Measurements from ENCODE around the gene GNG7. TPM values are rescaled to one million over a fixed set of nuclear protein-coding genes. Genes with fewer than 3 reads are reported as not detected.

Gene GNG7
- polyA plus RNA-seq, 4 donors = 0.99 to 3.5 (median 2.6) TPM; not detected in 1

- Histone ChIP-seq H3K27me3 (ENCODE audit: control insufficient read depth in 3 of 3, insufficient read depth in 3 of 3, low read length in 3 of 3) (no peaks in the 10 kb centered on the region), H3K27ac (ENCODE audit: low read depth in 1 of 3, low read length in 2 of 3) (no peak overlapping the region), H3K36me3 (ENCODE audit: control insufficient read depth in 3 of 3, insufficient read depth in 2 of 3, low read depth in 1 of 3, low read length in 3 of 3) (no peaks in the 10 kb centered on the region), H3K4me3 (ENCODE audit: low read depth in 1 of 3, low read length in 3 of 3) (no peak overlapping the region), H3K9me3 (ENCODE audit: control insufficient read depth in 2 of 2, insufficient read depth in 1 of 2, low read depth in 1 of 2, low read length in 1 of 2) (peaks cover 0 to 4% of the 10 kb centered on the region in 2 donors), H3K4me1 (ENCODE audit: control insufficient read depth in 3 of 3, insufficient read depth in 2 of 3, low read depth in 1 of 3, low read length in 2 of 3) (no peaks in the 10 kb centered on the region)
- FAIRE-seq (no peak), DNase-seq (no peak)
- WGBS, 3 donors = 83 to 89% (median 87%) methylated on average over 9 of the region's 9 CpGs
These were observed 36.0 kb downstream of the GNG7 start for GRCh38 chr19:2666344-2666994.

- FAIRE-seq (no peak), DNase-seq (no peak)
- Histone ChIP-seq H3K27ac (ENCODE audit: low read depth in 1 of 3, low read length in 2 of 3) (peak overlapping the region in 1 of 3 donors; percentile 54), H3K27me3 (ENCODE audit: control insufficient read depth in 3 of 3, insufficient read depth in 3 of 3, low read length in 3 of 3) (no peaks in the 10 kb centered on the region), H3K9me3 (ENCODE audit: control insufficient read depth in 2 of 2, insufficient read depth in 1 of 2, low read depth in 1 of 2, low read length in 1 of 2) (peaks cover 0 to 5% of the 10 kb centered on the region in 2 donors), H3K36me3 (ENCODE audit: control insufficient read depth in 3 of 3, insufficient read depth in 2 of 3, low read depth in 1 of 3, low read length in 3 of 3) (no peaks in the 10 kb centered on the region), H3K4me1 (ENCODE audit: control insufficient read depth in 3 of 3, insufficient read depth in 2 of 3, low read depth in 1 of 3, low read length in 2 of 3) (no peaks in the 10 kb centered on the region), H3K4me3 (ENCODE audit: low read depth in 1 of 3, low read length in 3 of 3) (no peak overlapping the region)
- 88 to 90% (median 89%) methylated on average over 11 of the region's 11 CpGs for WGBS, 3 donors
These were observed 37.4 kb downstream of the GNG7 start for GRCh38 chr19:2665103-2665502.

- Histone ChIP-seq H3K4me1 (ENCODE audit: control insufficient read depth in 3 of 3, insufficient read depth in 2 of 3, low read depth in 1 of 3, low read length in 2 of 3) (no peaks in the 10 kb centered on the region), H3K9me3 (ENCODE audit: control insufficient read depth in 2 of 2, insufficient read depth in 1 of 2, low read depth in 1 of 2, low read length in 1 of 2) (peaks cover 0 to 5% of the 10 kb centered on the region in 2 donors), H3K27ac (ENCODE audit: low read depth in 1 of 3, low read length in 2 of 3) (peak overlapping the region in 2 of 3 donors; percentile 16 to 59), H3K27me3 (ENCODE audit: control insufficient read depth in 3 of 3, insufficient read depth in 3 of 3, low read length in 3 of 3) (no peaks in the 10 kb centered on the region), H3K36me3 (ENCODE audit: control insufficient read depth in 3 of 3, insufficient read depth in 2 of 3, low read depth in 1 of 3, low read length in 3 of 3) (no peaks in the 10 kb centered on the region), H3K4me3 (ENCODE audit: low read depth in 1 of 3, low read length in 3 of 3) (no peak overlapping the region)
- 59 to 64% (median 61%) methylated on average over 17 to 18 of the region's 18 CpGs for WGBS, 3 donors
- FAIRE-seq (no peak), DNase-seq (no peak)
These were observed 38.4 kb downstream of the GNG7 start for GRCh38 chr19:2663920-2664571.

- FAIRE-seq = no peak
- 77 to 78% (median 77%) methylated on average over 4 of the region's 4 CpGs for WGBS, 3 donors
- no peaks in the 10 kb centered on the region for H3K4me1 ChIP-seq (ENCODE audit: control insufficient read depth in 3 of 3, insufficient read depth in 2 of 3, low read depth in 1 of 3, low read length in 2 of 3)
- H3K36me3 ChIP-seq (ENCODE audit: control insufficient read depth in 3 of 3, insufficient read depth in 2 of 3, low read depth in 1 of 3, low read length in 3 of 3) = no peaks in the 10 kb centered on the region
- no peak overlapping the region for H3K4me3 ChIP-seq (ENCODE audit: low read depth in 1 of 3, low read length in 3 of 3)
- no peak for DNase-seq
- H3K9me3 ChIP-seq (ENCODE audit: control insufficient read depth in 2 of 2, insufficient read depth in 1 of 2, low read depth in 1 of 2, low read length in 1 of 2) = peaks cover 0 to 5% of the 10 kb centered on the region in 2 donors
- H3K27ac ChIP-seq (ENCODE audit: low read depth in 1 of 3, low read length in 2 of 3) = no peak overlapping the region
- no peaks in the 10 kb centered on the region for H3K27me3 ChIP-seq (ENCODE audit: control insufficient read depth in 3 of 3, insufficient read depth in 3 of 3, low read length in 3 of 3)
These were observed 40.9 kb downstream of the GNG7 start for GRCh38 chr19:2661615-2662014.

GRCh38 chr19:2659856-2660432 lies 42.5 kb downstream of the GNG7 start:
- Histone ChIP-seq H3K27me3 (ENCODE audit: control insufficient read depth in 3 of 3, insufficient read depth in 3 of 3, low read length in 3 of 3) (no peaks in the 10 kb centered on the region), H3K4me1 (ENCODE audit: control insufficient read depth in 3 of 3, insufficient read depth in 2 of 3, low read depth in 1 of 3, low read length in 2 of 3) (no peaks in the 10 kb centered on the region), H3K36me3 (ENCODE audit: control insufficient read depth in 3 of 3, insufficient read depth in 2 of 3, low read depth in 1 of 3, low read length in 3 of 3) (no peaks in the 10 kb centered on the region), H3K9me3 (ENCODE audit: control insufficient read depth in 2 of 2, insufficient read depth in 1 of 2, low read depth in 1 of 2, low read length in 1 of 2) (peaks cover 0 to 5% of the 10 kb centered on the region in 2 donors), H3K27ac (ENCODE audit: low read depth in 1 of 3, low read length in 2 of 3) (no peak overlapping the region), H3K4me3 (ENCODE audit: low read depth in 1 of 3, low read length in 3 of 3) (no peak overlapping the region)
- WGBS, 3 donors = 80 to 81% (median 81%) methylated on average over 11 of the region's 11 CpGs
- FAIRE-seq (no peak), DNase-seq (no peak)

GRCh38 chr19:2656533-2656932 lies 46.0 kb downstream of the GNG7 start:
- FAIRE-seq (no peak), DNase-seq (no peak)
- Histone ChIP-seq H3K27me3 (ENCODE audit: control insufficient read depth in 3 of 3, insufficient read depth in 3 of 3, low read length in 3 of 3) (peaks cover 0 to 15% (median 0%) of the 10 kb centered on the region in 3 donors), H3K4me3 (ENCODE audit: low read depth in 1 of 3, low read length in 3 of 3) (no peak overlapping the region), H3K27ac (ENCODE audit: low read depth in 1 of 3, low read length in 2 of 3) (no peak overlapping the region), H3K9me3 (ENCODE audit: control insufficient read depth in 2 of 2, insufficient read depth in 1 of 2, low read depth in 1 of 2, low read length in 1 of 2) (peaks cover 0 to 2% of the 10 kb centered on the region in 2 donors), H3K36me3 (ENCODE audit: control insufficient read depth in 3 of 3, insufficient read depth in 2 of 3, low read depth in 1 of 3, low read length in 3 of 3) (no peaks in the 10 kb centered on the region), H3K4me1 (ENCODE audit: control insufficient read depth in 3 of 3, insufficient read depth in 2 of 3, low read depth in 1 of 3, low read length in 2 of 3) (no peaks in the 10 kb centered on the region)
- WGBS, 3 donors = 73 to 84% (median 83%) methylated on average over 9 of the region's 9 CpGs

GRCh38 chr19:2653710-2654707 lies 48.5 kb downstream of the GNG7 start:
- DNase-seq = no peak
- no peaks in the 10 kb centered on the region for H3K4me1 ChIP-seq (ENCODE audit: control insufficient read depth in 3 of 3, insufficient read depth in 2 of 3, low read depth in 1 of 3, low read length in 2 of 3)
- no peak overlapping the region for H3K27ac ChIP-seq (ENCODE audit: low read depth in 1 of 3, low read length in 2 of 3)
- H3K36me3 ChIP-seq (ENCODE audit: control insufficient read depth in 3 of 3, insufficient read depth in 2 of 3, low read depth in 1 of 3, low read length in 3 of 3) = no peaks in the 10 kb centered on the region
- 18 to 43% (median 35%) methylated on average over 29 of the region's 29 CpGs for WGBS, 3 donors
- peaks cover 0 to 15% (median 0%) of the 10 kb centered on the region in 3 donors for H3K27me3 ChIP-seq (ENCODE audit: control insufficient read depth in 3 of 3, insufficient read depth in 3 of 3, low read length in 3 of 3)
- H3K4me3 ChIP-seq (ENCODE audit: low read depth in 1 of 3, low read length in 3 of 3) = no peak overlapping the region
- FAIRE-seq = no peak
- H3K9me3 ChIP-seq (ENCODE audit: control insufficient read depth in 2 of 2, insufficient read depth in 1 of 2, low read depth in 1 of 2, low read length in 1 of 2) = no peaks in the 10 kb centered on the region

GRCh38 chr19:2653218-2653617 lies 49.3 kb downstream of the GNG7 start:
- H3K27me3 ChIP-seq (ENCODE audit: control insufficient read depth in 3 of 3, insufficient read depth in 3 of 3, low read length in 3 of 3) = peaks cover 0 to 15% (median 0%) of the 10 kb centered on the region in 3 donors
- H3K4me1 ChIP-seq (ENCODE audit: control insufficient read depth in 3 of 3, insufficient read depth in 2 of 3, low read depth in 1 of 3, low read length in 2 of 3) = no peaks in the 10 kb centered on the region
- WGBS, 3 donors = 51 to 64% (median 57%) methylated on average over 9 of the region's 9 CpGs
- FAIRE-seq (no peak), DNase-seq (no peak)
- H3K4me3 ChIP-seq (ENCODE audit: low read depth in 1 of 3, low read length in 3 of 3) = no peak overlapping the region
- peaks cover 0 to 5% of the 10 kb centered on the region in 2 donors for H3K9me3 ChIP-seq (ENCODE audit: control insufficient read depth in 2 of 2, insufficient read depth in 1 of 2, low read depth in 1 of 2, low read length in 1 of 2)
- no peaks in the 10 kb centered on the region for H3K36me3 ChIP-seq (ENCODE audit: control insufficient read depth in 3 of 3, insufficient read depth in 2 of 3, low read depth in 1 of 3, low read length in 3 of 3)
- H3K27ac ChIP-seq (ENCODE audit: low read depth in 1 of 3, low read length in 2 of 3) = no peak overlapping the region

Measured in small intestine (tissue), 7 donors.